Astrocyte (in vitro differentiated cells and primary cell): ENCODE data around the gene GBA2. TPM values are rescaled to one million over a fixed set of nuclear protein-coding genes. Genes with fewer than 3 reads are reported as not detected.

Experiments used
- DNase-seq: peaks from one replicate; pipeline ENCODE4 v3.0.0-alpha.2; 2010; ENCODE audit warnings: low read depth
- FAIRE-seq: peaks from 2 replicates; lab custom pipeline; 2011; peaks lifted over from hg19 to GRCh38; lab: Jason Lieb, UNC
- H2AFZ ChIP-seq: 2 replicates; pipeline ENCODE4 v1.6.0; 2012; ENCODE audit warnings: low read depth, low read length, inconsistent platforms
- H3K27ac ChIP-seq: 2 replicates; pipeline ENCODE4 v1.5.1; 2011; ENCODE audit warnings: low read depth, low read length, inconsistent platforms
- H3K27me3 ChIP-seq: 2 replicates; pipeline ENCODE4 v1.6.0; 2011; ENCODE audit warnings: low read length, inconsistent platforms; ENCODE audit not compliant: insufficient read depth
- H3K36me3 ChIP-seq: 2 replicates; pipeline ENCODE4 v1.5.1; 2011; ENCODE audit warnings: low read length, inconsistent platforms; ENCODE audit not compliant: insufficient read depth
- H3K4me1 ChIP-seq: 2 replicates; pipeline ENCODE4 v1.5.1; 2011; ENCODE audit warnings: low read length, inconsistent platforms; ENCODE audit not compliant: insufficient read depth
- H3K4me2 ChIP-seq: 2 replicates; pipeline ENCODE4 v1.6.0; 2012; ENCODE audit warnings: low read length, inconsistent platforms
- H3K4me3 ChIP-seq: 2 replicates; pipeline ENCODE4 v1.5.1; 2011; ENCODE audit warnings: low read depth, mild to moderate bottlenecking, low read length, inconsistent platforms; ENCODE audit not compliant: insufficient read depth
- H3K79me2 ChIP-seq: 2 replicates; pipeline ENCODE4 v1.6.0; 2012; ENCODE audit warnings: mild to moderate bottlenecking, low read length, inconsistent platforms; ENCODE audit not compliant: insufficient read depth
- H3K9ac ChIP-seq: 2 replicates; pipeline ENCODE4 v1.6.0; 2012; ENCODE audit warnings: mild to moderate bottlenecking, low read length, inconsistent platforms
- H3K9me3 ChIP-seq: 2 replicates; pipeline ENCODE4 v1.5.1; 2012; ENCODE audit warnings: low read depth, mild to moderate bottlenecking, low read length, inconsistent platforms; ENCODE audit not compliant: insufficient read depth
- H4K20me1 ChIP-seq: 2 replicates; pipeline ENCODE4 v1.6.0; 2012; ENCODE audit warnings: low read length, inconsistent platforms; ENCODE audit not compliant: insufficient read depth
- H3K27ac Mint-ChIP-seq: one replicate; pipeline ENCODE4 v1.8.0; 2021; ENCODE audit warnings: mild to moderate bottlenecking, mixed read lengths; ENCODE audit not compliant: unreplicated experiment
- H3K27me3 Mint-ChIP-seq: one replicate; pipeline ENCODE4 v1.8.0; 2021; ENCODE audit warnings: low read depth, mixed read lengths; ENCODE audit not compliant: unreplicated experiment
- H3K36me3 Mint-ChIP-seq: one replicate; pipeline ENCODE4 v1.8.0; 2021; ENCODE audit warnings: low read depth, mixed read lengths; ENCODE audit not compliant: unreplicated experiment
- H3K4me1 Mint-ChIP-seq: one replicate; pipeline ENCODE4 v1.8.0; 2021; ENCODE audit warnings: low read depth, mixed read lengths; ENCODE audit not compliant: unreplicated experiment
- H3K4me3 Mint-ChIP-seq: one replicate; pipeline ENCODE4 v1.8.0; 2021; ENCODE audit warnings: mild to moderate bottlenecking, moderate library complexity, mixed read lengths; ENCODE audit not compliant: unreplicated experiment
- H3K9me3 Mint-ChIP-seq: one replicate; pipeline ENCODE4 v1.8.0; 2021; ENCODE audit warnings: mild to moderate bottlenecking, mixed read lengths; ENCODE audit not compliant: unreplicated experiment
- CTCF ChIP-seq: IDR thresholded peaks from 2 replicates; pipeline ENCODE4 v1.5.1; 2011; ENCODE audit warnings: low read depth, mild to moderate bottlenecking, inconsistent platforms, low read length, moderate library complexity; ENCODE audit not compliant: insufficient read depth
- EZH2 ChIP-seq: IDR thresholded peaks from 2 replicates; pipeline ENCODE4 v1.6.1; 2012; ENCODE audit warnings: mild to moderate bottlenecking, low read length, inconsistent platforms; ENCODE audit not compliant: insufficient read depth
- total RNA-seq: library from RNA; stranded (reverse); gene quantifications from 2 replicates; pipeline ENCODE4 v1.2.1, GENCODE V29; 2021

GBA2 gene
- total RNA-seq, 1 donor from 2014 or later = 42.5 TPM

DNA sequence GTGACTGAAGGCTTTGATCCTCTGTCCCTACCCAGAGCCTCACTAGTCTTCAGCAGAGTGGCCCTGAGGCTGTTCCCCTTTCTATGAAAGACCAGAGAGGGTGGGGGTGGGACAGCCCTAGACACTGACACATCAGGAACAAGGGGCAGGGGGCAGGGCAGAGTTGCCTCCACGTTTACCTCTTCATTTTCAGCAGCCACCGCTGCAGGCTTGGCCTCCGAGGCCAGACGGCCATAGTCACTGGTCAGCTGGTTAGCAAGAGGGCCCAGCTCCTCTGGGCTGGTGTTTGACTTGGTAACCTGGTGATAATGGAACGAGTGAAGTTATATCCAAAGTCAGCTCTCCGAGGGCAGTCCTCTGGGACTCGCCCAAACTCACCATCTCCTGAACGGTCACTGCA, 43.7 kb downstream of the GBA2 start:
- H3K36me3 ChIP-seq = peaks cover 90% of the 10 kb centered on the region

DNA sequence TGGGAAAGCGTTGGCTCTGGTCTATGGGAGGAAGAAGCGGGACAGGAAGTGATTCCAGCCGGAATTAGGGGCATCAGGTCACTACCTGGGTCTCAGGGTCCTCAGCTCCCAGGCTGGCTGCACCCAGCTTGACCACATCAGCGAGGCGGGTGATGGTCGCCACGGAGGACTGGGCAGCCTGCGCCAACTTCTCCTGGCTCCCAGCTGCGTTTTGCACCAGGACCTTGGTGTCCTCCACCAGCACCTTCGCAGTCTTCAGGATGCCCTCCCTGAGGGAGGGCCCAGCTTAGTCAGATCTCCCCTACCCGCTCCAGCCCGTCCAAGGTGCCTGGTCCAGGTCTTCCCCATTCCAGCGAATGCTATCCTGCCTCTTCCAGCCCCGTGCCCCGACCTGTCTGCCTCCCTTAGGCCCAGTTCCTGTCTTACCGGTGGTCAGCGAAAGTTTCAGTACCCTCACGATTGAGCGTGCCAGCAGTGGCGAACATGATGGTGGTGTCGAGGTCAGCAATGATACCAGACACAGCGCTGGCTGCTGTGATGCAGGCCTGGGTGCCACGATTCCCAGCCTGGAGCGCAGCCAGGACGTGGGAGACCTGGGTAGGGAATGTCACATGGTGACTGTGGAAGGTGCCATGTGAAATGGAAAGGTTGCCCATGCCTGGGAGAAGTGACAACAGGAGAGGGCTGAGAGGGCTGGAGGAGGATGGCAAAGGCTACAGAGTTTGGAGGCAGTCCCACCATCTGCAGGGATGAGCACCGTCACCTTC, 44.9 kb downstream of the GBA2 start:
- Histone ChIP-seq H2AFZ (no peak overlapping the region), H3K36me3 (peaks cover 96% of the 10 kb centered on the region), H4K20me1 (peaks cover 93% of the 10 kb centered on the region), H3K27ac (no peak overlapping the region), H3K9ac (no peak overlapping the region), H3K4me1 (no peaks in the 10 kb centered on the region), H3K79me2 (peaks cover 62% of the 10 kb centered on the region), H3K9me3 (no peaks in the 10 kb centered on the region), H3K27me3 (no peaks in the 10 kb centered on the region), H3K4me2 (no peak overlapping the region), H3K4me3 (no peak overlapping the region)
- TF ChIP-seq EZH2 (no peak), CTCF (no peak)
- no peaks in the 10 kb centered on the region for H3K9me3 Mint-ChIP-seq
- FAIRE-seq = no peak
- peaks cover 40% of the 10 kb centered on the region for H3K36me3 Mint-ChIP-seq
- H3K4me1 Mint-ChIP-seq = no peaks in the 10 kb centered on the region
- no peaks in the 10 kb centered on the region for H3K27me3 Mint-ChIP-seq
- peak overlapping the region; percentile 20 for H3K4me3 Mint-ChIP-seq
- H3K27ac Mint-ChIP-seq = peak overlapping the region; percentile 47
- DNase-seq = no peak

More for the DNA sequence above, 43.7 kb downstream of the GBA2 start:
- Mint-ChIP-seq H3K27ac (no peak overlapping the region), H3K4me3 (no peak overlapping the region), H3K4me1 (no peaks in the 10 kb centered on the region), H3K36me3 (peaks cover 42% of the 10 kb centered on the region), H3K9me3 (no peaks in the 10 kb centered on the region), H3K27me3 (no peaks in the 10 kb centered on the region)
- no peak for TF ChIP-seq CTCF
- no peak for TF ChIP-seq EZH2
- FAIRE-seq (no peak), DNase-seq (no peak)
- no peak overlapping the region for H3K9ac ChIP-seq
- no peak overlapping the region for H3K4me2 ChIP-seq
- H4K20me1 ChIP-seq = peaks cover 85% of the 10 kb centered on the region
- H3K9me3 ChIP-seq = no peaks in the 10 kb centered on the region
- no peak overlapping the region for H3K27ac ChIP-seq
- H2AFZ ChIP-seq = no peak overlapping the region
- H3K4me1 ChIP-seq = no peaks in the 10 kb centered on the region
- peaks cover 57% of the 10 kb centered on the region for H3K79me2 ChIP-seq
- no peak overlapping the region for H3K4me3 ChIP-seq
- H3K27me3 ChIP-seq = no peaks in the 10 kb centered on the region

- Histone ChIP-seq H3K4me1 (no peaks in the 10 kb centered on the region), H3K4me2 (no peak overlapping the region), H3K27me3 (no peaks in the 10 kb centered on the region), H3K36me3 (peaks cover 98% of the 10 kb centered on the region), H4K20me1 (peaks cover 92% of the 10 kb centered on the region), H3K9ac (no peak overlapping the region), H3K9me3 (no peaks in the 10 kb centered on the region), H3K27ac (no peak overlapping the region), H3K4me3 (no peak overlapping the region), H2AFZ (no peak overlapping the region), H3K79me2 (peaks cover 59% of the 10 kb centered on the region)
- DNase-seq (no peak), FAIRE-seq (no peak)
- Mint-ChIP-seq H3K4me3 (no peak overlapping the region), H3K27ac (peak overlapping the region; percentile 34), H3K36me3 (peaks cover 40% of the 10 kb centered on the region), H3K27me3 (no peaks in the 10 kb centered on the region), H3K9me3 (no peaks in the 10 kb centered on the region), H3K4me1 (no peaks in the 10 kb centered on the region)
- no peak for TF ChIP-seq EZH2
- TF ChIP-seq CTCF = no peak
These were observed 46.3 kb downstream of the GBA2 start for GRCh38 chr9:35702696-35703095.
